Dendritic cell treated with granulocyte-macrophage colony-stimulating factor and Interleukin-4, amounts not matched to agents 40 ng/mL and 50 ng/mL, for 4 days (primary cell): Measurements from ENCODE around the gene RIF1.

ENCODE experiments used
- H3K27ac Mint-ChIP-seq: one replicate; pipeline ENCODE4 v1.8.0; 2022; ENCODE audit warnings: mild to moderate bottlenecking, mixed read lengths
- H3K27me3 Mint-ChIP-seq: one replicate; pipeline ENCODE4 v1.8.0; 2022; ENCODE audit warnings: mild to moderate bottlenecking, mixed read lengths
- H3K36me3 Mint-ChIP-seq: one replicate; pipeline ENCODE4 v1.8.0; 2022; ENCODE audit warnings: low read depth, mixed read lengths
- H3K4me1 Mint-ChIP-seq: one replicate; pipeline ENCODE4 v1.8.0; 2022; ENCODE audit warnings: low read depth, mixed read lengths
- H3K4me3 Mint-ChIP-seq: one replicate; pipeline ENCODE4 v1.8.0; 2022; ENCODE audit warnings: mild to moderate bottlenecking, moderate library complexity, mixed read lengths
- H3K9me3 Mint-ChIP-seq: one replicate; pipeline ENCODE4 v1.8.0; 2022; ENCODE audit warnings: mixed read lengths
- intact Hi-C: fragments of 100-400 bp; cut with micrococcal nuclease; formaldehyde crosslinking; loops from one replicate; pipeline ENCODE4 v1.15.0; 2022

RIF1 gene

DNA sequence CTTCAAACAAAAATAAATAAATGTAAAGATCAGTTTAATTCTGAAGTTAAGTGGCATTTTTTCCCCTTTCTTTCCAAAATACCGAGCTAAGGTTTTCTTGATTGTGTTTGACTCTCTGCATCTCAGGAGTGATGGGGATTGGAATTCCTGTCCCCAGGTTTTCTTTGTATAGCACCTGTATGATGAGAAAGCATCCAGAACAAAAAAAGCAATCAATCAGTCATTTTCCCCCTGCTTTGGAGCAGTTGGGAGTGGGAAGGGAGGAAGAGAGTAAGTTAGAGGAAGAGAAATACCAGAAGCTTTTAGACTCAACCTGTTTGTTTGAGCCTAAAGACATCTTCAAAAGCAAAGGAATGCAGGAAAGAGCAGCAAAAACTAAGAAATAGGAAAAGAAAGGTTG lies 88.5 kb downstream of the RIF1 start:
- Mint-ChIP-seq H3K27me3 (no peaks in the 10 kb centered on the region), H3K9me3 (no peaks in the 10 kb centered on the region), H3K36me3 (no peaks in the 10 kb centered on the region), H3K4me1 (no peaks in the 10 kb centered on the region), H3K27ac (no peak overlapping the region), H3K4me3 (no peak overlapping the region)
- intact Hi-C loops: no loop called here

DNA sequence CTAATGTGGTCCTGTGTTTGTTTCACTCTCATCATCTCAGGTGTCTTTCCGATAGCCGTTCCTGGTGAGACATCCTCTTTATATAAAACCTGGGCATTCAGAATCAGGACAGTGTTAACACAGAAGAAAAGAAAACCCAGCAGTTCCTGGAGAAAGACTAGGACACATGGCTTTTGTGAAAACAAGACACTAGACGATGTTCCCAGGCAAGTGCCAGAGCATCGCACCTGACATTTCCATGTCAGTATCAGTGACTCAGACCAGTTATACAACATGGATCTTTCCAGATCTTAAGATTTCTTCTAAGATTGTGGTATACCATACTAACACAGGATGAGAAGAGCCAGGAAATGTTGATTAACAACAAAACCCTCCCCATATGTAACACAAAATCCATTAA lies 96.5 kb downstream of the RIF1 start:
- no peaks in the 10 kb centered on the region for H3K36me3 Mint-ChIP-seq
- H3K4me3 Mint-ChIP-seq: no peak overlapping the region
- H3K9me3 Mint-ChIP-seq: no peaks in the 10 kb centered on the region
- intact Hi-C loops: no loop called here
- no peaks in the 10 kb centered on the region for H3K27me3 Mint-ChIP-seq
- no peaks in the 10 kb centered on the region for H3K4me1 Mint-ChIP-seq
- no peak overlapping the region for H3K27ac Mint-ChIP-seq

DNA sequence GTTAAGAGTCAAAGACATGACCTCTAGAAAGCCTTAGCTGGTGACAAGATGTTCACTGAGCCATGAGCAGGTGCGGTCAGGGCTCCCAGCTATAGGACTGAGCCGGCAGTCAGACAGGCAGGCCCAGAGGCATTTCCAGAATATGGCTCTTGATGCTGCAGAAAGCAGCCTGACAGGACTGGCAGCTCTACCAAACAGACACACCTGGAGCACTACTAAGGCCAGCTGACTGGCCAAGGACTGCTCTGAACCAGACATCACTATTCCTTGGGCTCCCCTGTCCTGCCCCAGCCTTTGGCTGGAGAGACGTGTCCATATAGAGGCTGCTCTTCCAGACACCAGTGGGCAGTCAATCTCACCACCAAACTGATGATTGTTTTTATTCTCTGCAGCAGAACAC lies 98.8 kb downstream of the RIF1 start:
- Mint-ChIP-seq H3K4me1 (no peaks in the 10 kb centered on the region), H3K36me3 (no peaks in the 10 kb centered on the region), H3K27ac (no peak overlapping the region), H3K9me3 (no peaks in the 10 kb centered on the region), H3K4me3 (no peak overlapping the region), H3K27me3 (no peaks in the 10 kb centered on the region)
- intact Hi-C loops: no loop called here

DNA sequence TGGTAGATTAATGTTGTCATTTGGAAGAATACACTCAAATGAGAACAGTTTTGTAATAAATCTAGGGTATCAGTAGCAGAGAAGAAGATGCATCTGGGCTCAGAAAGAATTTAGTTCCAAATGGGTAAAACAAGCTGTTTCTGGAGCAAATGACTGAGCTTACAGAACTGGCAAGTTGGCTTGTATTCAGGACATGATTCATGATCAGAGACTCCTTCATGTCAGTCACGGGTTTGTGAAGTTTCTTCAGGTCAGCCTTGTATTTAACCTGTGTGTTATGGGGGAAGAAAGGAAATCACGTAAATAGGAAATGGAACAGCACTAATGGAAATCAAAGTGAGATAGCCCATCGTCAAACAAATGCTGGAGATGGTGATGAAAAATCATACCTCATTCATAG lies 109.1 kb downstream of the RIF1 start:
- no peaks in the 10 kb centered on the region for H3K36me3 Mint-ChIP-seq
- H3K4me3 Mint-ChIP-seq: no peak overlapping the region
- H3K27ac Mint-ChIP-seq: no peak overlapping the region
- no peaks in the 10 kb centered on the region for H3K27me3 Mint-ChIP-seq
- intact Hi-C loops: no loop called here
- no peaks in the 10 kb centered on the region for H3K9me3 Mint-ChIP-seq
- no peaks in the 10 kb centered on the region for H3K4me1 Mint-ChIP-seq

DNA sequence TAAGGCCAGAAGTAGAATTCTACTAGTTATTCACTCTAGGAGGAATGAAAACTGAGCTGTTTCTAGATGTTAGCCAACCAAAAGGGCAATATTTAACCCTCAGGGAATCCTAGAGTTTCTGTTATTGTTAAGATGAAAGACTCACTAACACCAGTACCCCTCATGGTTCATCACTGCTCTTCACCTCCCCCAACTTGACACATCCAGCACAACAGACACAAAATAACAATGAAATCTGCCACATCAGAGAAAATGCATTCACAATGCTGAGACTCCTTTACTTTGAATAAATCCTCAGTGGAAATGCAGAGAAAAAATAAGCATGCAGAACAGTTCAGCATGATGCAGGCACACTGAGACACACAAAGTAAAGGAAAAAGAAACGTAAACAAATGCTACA lies 111.3 kb downstream of the RIF1 start:
- intact Hi-C loops: no loop called here
- no peaks in the 10 kb centered on the region for H3K27me3 Mint-ChIP-seq
- no peaks in the 10 kb centered on the region for H3K36me3 Mint-ChIP-seq
- no peak overlapping the region for H3K4me3 Mint-ChIP-seq
- H3K27ac Mint-ChIP-seq: no peak overlapping the region
- H3K4me1 Mint-ChIP-seq: peaks cover 2% of the 10 kb centered on the region
- no peaks in the 10 kb centered on the region for H3K9me3 Mint-ChIP-seq

DNA sequence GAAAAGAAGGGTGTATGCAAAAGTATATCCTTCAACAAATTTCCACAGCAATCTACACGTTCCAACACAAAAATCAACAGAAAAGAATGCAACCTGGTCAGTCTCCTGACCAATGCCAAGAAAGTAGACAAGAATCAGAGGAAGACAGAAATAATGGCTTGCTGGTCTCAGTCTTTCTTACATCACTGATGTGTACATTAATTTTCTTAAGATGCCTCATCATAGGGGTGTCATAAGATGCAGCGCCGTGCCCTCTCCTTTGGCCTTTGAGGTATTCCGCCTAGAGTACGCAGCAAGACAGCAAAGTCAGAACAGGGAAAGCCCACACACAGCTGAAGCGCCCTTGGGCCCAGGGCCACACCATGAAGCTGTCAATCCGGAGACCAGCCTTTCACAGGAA lies 112.9 kb downstream of the RIF1 start:
- Mint-ChIP-seq H3K9me3 (no peaks in the 10 kb centered on the region), H3K4me3 (no peak overlapping the region), H3K4me1 (peaks cover 5% of the 10 kb centered on the region), H3K27ac (no peak overlapping the region), H3K27me3 (no peaks in the 10 kb centered on the region), H3K36me3 (no peaks in the 10 kb centered on the region)
- intact Hi-C loops: no loop called here

DNA sequence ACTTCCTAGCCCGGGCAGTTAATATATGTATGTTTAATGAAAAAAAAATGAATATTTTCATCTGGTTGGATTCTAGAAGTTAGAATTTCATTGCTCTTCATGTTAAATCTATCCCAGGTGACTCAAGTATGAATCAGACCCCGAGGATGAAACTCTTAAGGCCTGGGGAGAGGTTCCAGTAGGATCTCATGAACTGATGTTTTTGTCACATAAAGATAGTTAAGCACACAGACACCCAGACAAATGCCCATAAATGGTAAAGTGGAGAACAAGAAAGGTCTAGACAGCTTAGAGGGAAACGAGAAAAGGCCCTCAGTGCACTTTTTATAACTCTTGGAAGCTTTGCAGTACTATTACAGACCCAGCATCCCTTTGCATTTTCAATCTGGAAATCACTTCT lies 114.1 kb downstream of the RIF1 start:
- Mint-ChIP-seq H3K27ac (no peak overlapping the region), H3K4me3 (no peak overlapping the region), H3K27me3 (no peaks in the 10 kb centered on the region), H3K4me1 (peaks cover 5% of the 10 kb centered on the region), H3K9me3 (no peaks in the 10 kb centered on the region), H3K36me3 (no peaks in the 10 kb centered on the region)
- intact Hi-C loops: no loop called here

DNA sequence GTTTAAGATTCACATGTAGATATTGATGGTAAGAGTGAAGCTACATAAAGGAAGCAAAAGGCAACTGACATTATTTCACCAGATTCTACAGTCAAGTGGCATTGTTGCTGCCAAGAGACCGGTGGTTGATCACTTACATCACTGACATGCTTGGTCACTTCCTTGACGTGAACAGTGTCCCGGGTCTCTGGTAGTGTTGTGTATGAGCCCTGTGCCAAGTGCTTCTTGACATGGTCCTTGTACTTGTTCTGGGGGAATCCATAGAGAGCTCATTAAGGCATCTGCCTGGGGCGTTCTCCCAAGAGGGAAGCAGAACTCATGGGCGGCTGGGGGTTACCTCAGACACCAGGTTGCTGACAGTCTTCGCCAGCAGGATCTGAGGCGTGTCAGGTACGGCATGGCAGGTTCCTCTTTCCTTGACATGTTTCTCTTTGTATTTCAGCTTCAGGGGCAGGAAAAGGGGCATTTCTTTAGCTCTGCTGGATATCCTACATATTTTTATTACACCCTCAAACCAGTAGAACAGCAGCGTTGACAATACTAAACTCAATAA lies 116.2 kb downstream of the RIF1 start:
- Mint-ChIP-seq H3K27me3 (no peaks in the 10 kb centered on the region), H3K4me3 (no peak overlapping the region), H3K36me3 (no peaks in the 10 kb centered on the region), H3K9me3 (no peaks in the 10 kb centered on the region), H3K27ac (no peak overlapping the region), H3K4me1 (peaks cover 5% of the 10 kb centered on the region)
- intact Hi-C loops: no loop called here

DNA sequence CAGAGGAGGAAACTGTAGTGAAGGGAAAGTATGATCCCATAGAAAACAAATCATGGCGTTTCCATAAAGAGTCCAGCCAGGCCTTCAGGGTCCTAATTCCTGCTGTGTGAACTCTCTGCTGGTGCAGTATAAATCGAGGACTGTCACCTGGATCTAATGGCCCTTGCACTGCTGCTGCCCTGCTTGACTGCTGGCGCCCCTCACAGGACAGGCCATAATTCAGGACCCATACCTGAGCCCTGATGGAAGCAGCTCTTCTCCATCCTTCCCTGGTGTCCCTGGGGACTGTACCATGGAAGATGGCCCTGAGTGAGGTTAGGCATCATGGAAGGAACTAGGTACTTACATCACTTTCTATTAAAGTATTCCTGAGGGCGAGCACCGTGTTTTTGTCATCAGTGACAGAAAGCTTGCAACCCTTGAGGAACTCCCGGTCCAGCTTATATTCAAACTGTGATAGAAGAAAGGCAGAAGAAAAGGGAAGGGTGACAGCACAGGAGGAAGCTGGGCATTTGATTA lies 116.9 kb downstream of the RIF1 start:
- intact Hi-C loops: no loop called here
- Mint-ChIP-seq H3K27me3 (no peaks in the 10 kb centered on the region), H3K4me1 (peaks cover 5% of the 10 kb centered on the region), H3K9me3 (no peaks in the 10 kb centered on the region), H3K36me3 (no peaks in the 10 kb centered on the region), H3K4me3 (no peak overlapping the region), H3K27ac (no peak overlapping the region)
